Measurements from ENCODE around the gene E2F4. TPM values are rescaled to one million over a fixed set of nuclear protein-coding genes. Genes with fewer than 3 reads are reported as not detected.

The E2F4 gene
- total and polyA plus RNA-seq, 2 experiments from 2014 or later, result 67.0 to 135 TPM

GRCh38 chr16:67235816-67236562, 44.0 kb downstream of the E2F4 start:
- Mint-ChIP-seq H3K4me3 (peak overlapping the region; percentile 38; the same call in 1 of the 3 replicates), H3K9me3 (no peaks in the 10 kb centered on the region; the same call in 2 of the 3 replicates), H3K36me3 (ENCODE audit: low read depth) (peaks cover 60% of the 10 kb centered on the region), H3K4me1 (peaks cover 20% of the 10 kb centered on the region; the same call in 2 of the 3 replicates), H3K27me3 (ENCODE audit: insufficient read depth, low read depth, poor library complexity) (peaks cover 7% of the 10 kb centered on the region), H3K27ac (peak overlapping the region; percentile 75; the same call in 1 of the 2 replicates)
- H3K4me2 ChIP-seq, result no peak overlapping the region
- DNase-seq (ENCODE audit: low spot score) (no peak), ATAC-seq (no peak)
- no peaks in the 10 kb centered on the region; the same call in 1 of the 2 replicates for H3K79me2 ChIP-seq (replicated peaks; ENCODE audit: insufficient read depth)
- no peak for TF ChIP-seq CREB1 (CRISPR knock-in tag; IDR thresholded peaks at IDR 0.05; ENCODE audit: low read depth)
- no peak for TF ChIP-seq REST (IDR thresholded peaks at IDR 0.05; ENCODE audit: unreplicated experiment)
- no peak for TF ChIP-seq ETS1 (IDR thresholded peaks at IDR 0.05)
- TF ChIP-seq EZH2 (IDR thresholded peaks at IDR 0.05; ENCODE audit: low read depth, unreplicated experiment), result no peak
- TF ChIP-seq ZNF114 (CRISPR knock-in tag; IDR thresholded peaks at IDR 0.05), result no peak
- TF ChIP-seq POLR2AphosphoS5 (IDR thresholded peaks at IDR 0.05; ENCODE audit: low read depth), result no peak
- no peak for TF ChIP-seq CTCF (conservative IDR thresholded peaks at IDR 0.05; ENCODE audit: low read depth in 2 of 2)
- no peak for TF ChIP-seq STAT1 (IDR thresholded peaks at IDR 0.05; ENCODE audit: unreplicated experiment)
- TF ChIP-seq JUNB (IDR thresholded peaks at IDR 0.05; ENCODE audit: unreplicated experiment), result no peak
- TF ChIP-seq NANOG (IDR thresholded peaks at IDR 0.05; ENCODE audit: borderline replicate concordance), result no peak
- TF ChIP-seq EZH2phosphoT487 (IDR thresholded peaks at IDR 0.05; ENCODE audit: unreplicated experiment), result no peak
- TF ChIP-seq ZNF462 (CRISPR knock-in tag; IDR thresholded peaks at IDR 0.05), result no peak
- TF ChIP-seq ZNF331 (CRISPR knock-in tag; IDR thresholded peaks at IDR 0.05; ENCODE audit: low read depth), result no peak
- no peak overlapping the region for H3K27ac ChIP-seq (ENCODE audit: low read depth)
- no peak overlapping the region for H3K4me3 ChIP-seq
- no peak overlapping the region for H2AFZ ChIP-seq
- H3K27me3 ChIP-seq (ENCODE audit: insufficient read depth), result no peaks in the 10 kb centered on the region
- no peaks in the 10 kb centered on the region for H4K20me1 ChIP-seq (replicated peaks; ENCODE audit: insufficient read depth)
- H3K4me1 ChIP-seq (ENCODE audit: insufficient read depth), result no peaks in the 10 kb centered on the region
- 0 out of 2 replicates have a peak, but pooled peaks cover 9% of the 10 kb centered on the region for H3F3A ChIP-seq (replicated peaks; ENCODE audit: low read depth)
- no peaks in the 10 kb centered on the region for H3K9me2 ChIP-seq (ENCODE audit: insufficient read depth)
- H3K36me3 ChIP-seq (ENCODE audit: insufficient read depth), result peaks cover 6% of the 10 kb centered on the region; the same call in 1 of the 2 replicates
